NT2/D1 (cell line): ENCODE results near the gene CANT1.

ENCODE experiments used
- SUZ12 ChIP-seq: IDR thresholded peaks from 2 replicates; pipeline ENCODE4 v1.6.1; 2011; ENCODE audit not compliant: insufficient read length, insufficient read depth; ENCODE audit errors: extremely low read depth
- YY1 ChIP-seq: IDR thresholded peaks from 2 replicates; pipeline ENCODE4 v1.6.1; 2011; ENCODE audit not compliant: insufficient read length, insufficient read depth
- ZNF274 ChIP-seq: IDR thresholded peaks from 2 replicates; pipeline ENCODE4 v1.6.1; 2011; ENCODE audit warnings: mild to moderate bottlenecking, low read depth, low read length

DNA sequence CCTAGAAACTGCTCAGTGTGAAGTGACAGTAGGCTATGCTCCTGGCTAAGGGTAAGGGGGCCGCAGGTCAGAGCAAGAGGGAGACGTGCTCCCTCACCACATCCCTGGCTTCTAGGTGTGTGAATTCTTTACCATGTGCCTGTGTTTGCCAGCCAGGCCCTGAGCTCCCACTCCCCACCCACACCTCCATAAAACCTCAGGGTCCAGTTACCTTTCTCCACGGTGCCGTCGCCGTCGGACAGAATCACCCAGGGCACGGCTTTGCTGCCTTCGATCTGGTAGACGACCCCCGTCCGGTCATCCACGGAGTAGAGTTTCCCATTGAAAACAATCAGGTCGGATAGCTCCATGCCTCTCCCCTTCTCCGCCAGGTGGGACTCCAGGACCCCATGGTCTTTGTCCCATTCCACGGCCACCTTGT, 12.8 kb downstream of the CANT1 start:
- no peak for TF ChIP-seq ZNF274
- no peak for TF ChIP-seq YY1
- no peak for TF ChIP-seq SUZ12
